ENCODE measurements around the gene TMEM63B. TPM values are rescaled to one million over a fixed set of nuclear protein-coding genes. Genes with fewer than 3 reads are reported as not detected.

TMEM63B gene
- total RNA-seq, 2 donors from 2014 or later, result 25.6 to 27.1 TPM

DNA sequence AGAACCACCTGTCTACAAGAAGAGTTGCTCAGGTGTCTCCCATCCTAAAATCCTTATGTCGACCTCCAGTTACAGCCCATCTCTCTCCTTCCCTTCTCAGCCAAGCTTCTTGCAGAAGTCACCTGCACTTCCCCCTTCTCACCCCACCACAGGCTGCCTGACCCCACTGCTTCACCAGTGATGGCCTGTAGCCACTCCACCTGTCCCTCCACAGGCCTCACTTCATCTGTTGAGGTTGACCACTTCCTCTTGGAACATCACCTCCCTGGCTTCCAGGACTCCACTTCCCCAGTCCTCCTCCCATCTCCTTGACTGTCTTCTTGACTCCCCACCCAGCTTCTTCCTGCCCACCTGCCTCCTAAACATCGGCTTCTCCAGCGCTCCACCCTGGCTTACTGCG, 25.5 kb upstream of the TMEM63B start:
- H3K9me3 ChIP-seq (ENCODE audit: control insufficient read depth, low read length, poor library complexity, severe bottlenecking), result no peaks in the 10 kb centered on the region
- ATAC-seq (no peak), DNase-seq (no peak)
- H3K27me3 Mint-ChIP-seq, result no peaks in the 10 kb centered on the region
- H3K4me3 Mint-ChIP-seq, result peak overlapping the region; percentile 5
- peaks cover 8% of the 10 kb centered on the region for H3K36me3 Mint-ChIP-seq (ENCODE audit: low read depth)
- H3K4me1 Mint-ChIP-seq, result peaks cover 34% of the 10 kb centered on the region
- H3K27ac Mint-ChIP-seq, result peak overlapping the region; percentile 85

DNA sequence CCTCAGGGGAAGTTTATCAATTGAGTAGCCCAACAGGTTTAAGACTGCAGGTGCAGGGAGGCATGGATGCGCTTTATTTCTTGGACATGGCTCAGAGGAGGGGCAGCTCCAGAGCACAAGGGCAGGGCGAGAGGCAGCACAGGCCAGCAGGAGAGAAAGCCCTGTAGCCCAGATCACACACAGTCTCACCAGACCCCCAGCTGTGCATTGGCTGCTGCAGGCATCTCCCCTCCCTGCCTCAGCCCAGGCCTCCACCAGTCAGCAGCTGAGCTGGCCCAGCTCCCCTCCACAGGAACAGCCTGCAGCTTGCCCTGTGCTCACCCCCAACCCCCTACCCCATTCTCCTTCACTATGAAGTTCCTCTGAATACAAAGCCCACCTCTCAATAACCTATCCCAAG, 24.8 kb upstream of the TMEM63B start:
- peak overlapping the region; percentile 85 for H3K27ac Mint-ChIP-seq

DNA sequence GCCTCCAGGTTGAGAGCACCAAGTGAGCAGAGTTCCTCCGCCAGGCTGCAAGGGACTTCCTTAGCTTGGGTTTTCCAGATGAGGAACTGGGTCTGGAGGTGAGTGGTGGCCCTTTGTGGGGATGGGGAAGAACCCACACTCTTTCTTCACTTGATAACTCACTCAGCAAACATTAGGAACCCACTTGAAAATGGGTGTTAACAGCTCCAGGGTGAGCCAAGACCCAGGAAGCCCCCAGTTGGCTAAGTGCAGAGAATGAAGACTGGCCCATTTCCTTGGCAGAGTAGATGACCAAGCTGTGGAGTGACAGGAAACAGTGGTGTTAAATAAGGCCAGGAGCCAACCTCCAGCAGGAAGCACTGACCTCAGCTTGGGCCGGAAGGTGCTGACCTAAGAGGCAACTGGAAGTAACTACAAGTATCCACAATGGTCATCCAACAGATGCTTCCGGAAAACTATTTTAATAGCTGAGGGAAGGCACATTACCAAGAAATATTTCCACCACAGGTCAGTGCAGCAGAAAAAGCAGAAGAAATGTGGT, 22.8 kb upstream of the TMEM63B start:
- H3K27me3 Mint-ChIP-seq, result no peaks in the 10 kb centered on the region
- no peak overlapping the region for H3K27ac Mint-ChIP-seq
- H3K4me1 Mint-ChIP-seq, result peaks cover 29% of the 10 kb centered on the region
- DNase-seq (no peak), ATAC-seq (no peak)
- no peaks in the 10 kb centered on the region for H3K9me3 ChIP-seq (ENCODE audit: control insufficient read depth, low read length, poor library complexity, severe bottlenecking)
- no peak overlapping the region for H3K4me3 Mint-ChIP-seq
- peaks cover 8% of the 10 kb centered on the region for H3K36me3 Mint-ChIP-seq (ENCODE audit: low read depth)

More for the DNA sequence above, 24.8 kb upstream of the TMEM63B start:
- no peaks in the 10 kb centered on the region for H3K9me3 ChIP-seq (ENCODE audit: control insufficient read depth, low read length, poor library complexity, severe bottlenecking)
- ATAC-seq (no peak), DNase-seq (no peak)
- Mint-ChIP-seq H3K27me3 (no peaks in the 10 kb centered on the region), H3K36me3 (ENCODE audit: low read depth) (peaks cover 8% of the 10 kb centered on the region), H3K4me3 (no peak overlapping the region), H3K4me1 (peaks cover 30% of the 10 kb centered on the region)

GRCh38 chr6:44105146-44105545, 22.2 kb upstream of the TMEM63B start:
- no peak for ATAC-seq
- H3K9me3 ChIP-seq (ENCODE audit: control insufficient read depth, low read length, poor library complexity, severe bottlenecking), result no peaks in the 10 kb centered on the region
- H3K27me3 Mint-ChIP-seq, result no peaks in the 10 kb centered on the region
- DNase-seq, result no peak
- peak overlapping the region; percentile 68 for H3K27ac Mint-ChIP-seq
- H3K36me3 Mint-ChIP-seq (ENCODE audit: low read depth), result peaks cover 7% of the 10 kb centered on the region
- H3K4me3 Mint-ChIP-seq, result no peak overlapping the region
- peaks cover 31% of the 10 kb centered on the region for H3K4me1 Mint-ChIP-seq

DNA sequence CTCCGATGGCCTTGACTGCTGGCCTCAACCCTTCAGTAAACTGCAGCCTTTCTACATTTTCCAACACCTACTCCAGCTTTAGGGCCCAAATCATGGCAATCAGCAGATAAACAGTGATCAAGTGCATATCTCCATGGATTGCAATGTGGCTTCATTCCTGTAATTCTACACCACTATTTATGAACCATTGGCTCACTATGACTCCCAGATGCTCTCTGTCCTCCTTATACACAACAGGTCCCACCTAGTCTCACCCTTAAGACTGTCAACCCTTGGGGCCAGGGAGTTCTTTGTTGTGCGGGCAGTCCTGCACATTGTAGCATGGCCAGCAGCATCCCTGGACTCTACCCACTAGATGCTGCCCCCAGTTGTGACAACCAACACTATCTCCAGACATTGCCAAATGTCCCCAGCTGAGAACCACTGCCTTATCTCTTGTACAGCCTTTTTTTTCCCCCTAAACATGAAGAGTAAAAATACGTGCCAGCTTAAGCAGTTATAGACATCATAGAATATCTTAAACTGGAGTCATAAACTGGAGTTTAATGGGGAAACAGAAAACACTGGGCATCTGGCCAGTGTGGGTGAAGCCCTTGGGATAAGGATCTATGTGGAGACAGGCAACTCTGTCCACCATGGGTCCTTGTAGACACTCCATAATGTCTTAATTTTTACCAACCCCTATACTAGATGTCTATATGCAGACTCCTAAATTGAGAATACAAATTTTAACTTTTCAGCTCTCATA, 21.2 kb upstream of the TMEM63B start:
- peaks cover 28% of the 10 kb centered on the region for H3K4me1 Mint-ChIP-seq
- no peaks in the 10 kb centered on the region for H3K27me3 Mint-ChIP-seq
- H3K4me3 Mint-ChIP-seq, result no peak overlapping the region
- no peaks in the 10 kb centered on the region for H3K9me3 ChIP-seq (ENCODE audit: control insufficient read depth, low read length, poor library complexity, severe bottlenecking)
- ATAC-seq (no peak), DNase-seq (no peak)
- H3K36me3 Mint-ChIP-seq (ENCODE audit: low read depth), result peaks cover 6% of the 10 kb centered on the region
- H3K27ac Mint-ChIP-seq, result peak overlapping the region; percentile 51

GRCh38 chr6:44107017-44107416, 20.3 kb upstream of the TMEM63B start:
- DNase-seq, result no peak
- no peak for ATAC-seq
- no peaks in the 10 kb centered on the region for H3K9me3 ChIP-seq (ENCODE audit: control insufficient read depth, low read length, poor library complexity, severe bottlenecking)
- peaks cover 33% of the 10 kb centered on the region for H3K4me1 Mint-ChIP-seq
- peaks cover 12% of the 10 kb centered on the region for H3K36me3 Mint-ChIP-seq (ENCODE audit: low read depth)
- H3K27me3 Mint-ChIP-seq, result no peaks in the 10 kb centered on the region
- H3K4me3 Mint-ChIP-seq, result no peak overlapping the region
- no peak overlapping the region for H3K27ac Mint-ChIP-seq

DNA sequence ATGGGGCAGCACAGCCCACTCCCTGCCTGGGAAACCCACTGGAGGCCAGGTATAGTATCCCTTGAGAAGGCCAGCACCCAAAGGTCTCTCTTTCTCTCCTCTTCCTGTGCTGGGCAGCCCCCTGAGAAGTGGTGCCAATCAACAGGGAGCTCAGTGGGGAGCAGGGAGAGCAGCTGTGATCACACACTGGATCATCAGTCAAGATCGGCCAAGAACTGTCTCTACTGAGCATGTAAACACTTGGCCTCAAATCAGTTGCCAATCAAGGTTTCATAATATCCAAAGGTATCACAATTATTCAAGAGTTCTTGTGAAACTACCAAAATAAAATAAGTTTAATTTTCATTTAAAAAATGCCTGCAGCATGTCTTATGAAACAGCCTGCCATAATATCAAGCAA, 18.9 kb upstream of the TMEM63B start:
- Mint-ChIP-seq H3K27me3 (no peaks in the 10 kb centered on the region), H3K4me3 (no peak overlapping the region), H3K27ac (no peak overlapping the region), H3K36me3 (ENCODE audit: low read depth) (peaks cover 10% of the 10 kb centered on the region), H3K4me1 (peaks cover 23% of the 10 kb centered on the region)
- DNase-seq (no peak), ATAC-seq (no peak)
- H3K9me3 ChIP-seq (ENCODE audit: control insufficient read depth, low read length, poor library complexity, severe bottlenecking), result no peaks in the 10 kb centered on the region

DNA sequence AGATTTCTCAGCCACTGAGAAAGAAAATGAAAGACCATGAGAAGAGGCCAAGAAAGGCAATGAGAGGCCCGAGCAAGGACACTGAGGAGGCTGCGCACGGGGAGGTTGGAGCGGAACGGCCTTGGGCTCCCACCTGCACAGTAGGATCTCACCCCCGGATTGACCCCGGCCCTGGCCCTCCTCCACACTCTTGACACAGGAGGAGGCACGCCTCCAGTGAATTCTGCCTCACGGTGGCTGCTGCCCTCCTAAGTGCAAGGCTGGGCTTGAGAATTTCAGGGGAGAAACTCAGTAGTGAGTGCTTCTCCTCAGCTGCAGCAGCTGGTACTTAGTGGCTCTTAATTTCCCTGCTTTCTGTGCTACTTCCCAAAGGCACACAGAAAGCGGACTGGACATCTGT, 18.1 kb upstream of the TMEM63B start:
- H3K9me3 ChIP-seq (ENCODE audit: control insufficient read depth, low read length, poor library complexity, severe bottlenecking), result no peaks in the 10 kb centered on the region
- Mint-ChIP-seq H3K4me1 (peaks cover 25% of the 10 kb centered on the region), H3K27ac (no peak overlapping the region), H3K36me3 (ENCODE audit: low read depth) (peaks cover 10% of the 10 kb centered on the region), H3K4me3 (no peak overlapping the region), H3K27me3 (no peaks in the 10 kb centered on the region)
- no peak for ATAC-seq
- no peak for DNase-seq

DNA sequence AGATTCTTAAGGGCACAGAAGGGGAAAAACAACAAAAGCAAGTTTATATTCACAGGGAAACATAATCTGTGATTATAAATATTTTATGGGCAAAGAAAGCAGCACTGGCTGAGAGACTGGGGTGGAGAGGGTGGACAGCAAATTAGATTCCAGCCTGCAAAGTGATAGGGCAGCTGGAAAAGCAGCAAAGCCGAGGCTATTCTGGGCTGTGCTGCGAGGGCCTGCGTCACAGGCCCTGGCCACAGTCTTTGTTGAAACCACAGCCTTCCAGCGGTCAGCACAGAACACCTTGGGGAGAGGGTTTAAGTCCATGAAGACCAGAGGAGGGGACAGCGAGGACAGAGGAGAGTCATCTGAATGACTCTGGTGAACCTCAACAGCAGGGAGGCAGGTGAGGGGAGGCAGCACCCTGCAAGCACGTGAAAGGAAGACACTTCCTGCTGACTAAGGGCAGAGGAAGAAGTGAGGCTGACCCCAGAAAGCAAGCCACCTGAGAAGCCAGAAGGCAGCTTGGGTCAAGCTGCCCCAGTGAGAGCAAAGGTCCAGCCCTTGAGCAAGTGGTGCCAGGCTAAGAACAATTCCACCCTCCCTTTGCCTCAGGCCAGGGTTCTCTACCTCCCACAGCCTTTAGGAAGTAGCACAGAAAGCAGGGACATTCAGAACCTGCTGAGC, 17.2 kb upstream of the TMEM63B start:
- ATAC-seq, result no peak
- peaks cover 25% of the 10 kb centered on the region for H3K4me1 Mint-ChIP-seq
- H3K27me3 Mint-ChIP-seq, result no peaks in the 10 kb centered on the region
- no peaks in the 10 kb centered on the region for H3K9me3 ChIP-seq (ENCODE audit: control insufficient read depth, low read length, poor library complexity, severe bottlenecking)
- no peak for DNase-seq
- H3K36me3 Mint-ChIP-seq (ENCODE audit: low read depth), result peaks cover 10% of the 10 kb centered on the region
- no peak overlapping the region for H3K4me3 Mint-ChIP-seq
- H3K27ac Mint-ChIP-seq, result peak overlapping the region; percentile 67

GRCh38 chr6:44110966-44111365, 16.4 kb upstream of the TMEM63B start:
- Mint-ChIP-seq H3K36me3 (ENCODE audit: low read depth) (peaks cover 16% of the 10 kb centered on the region), H3K4me3 (no peak overlapping the region), H3K27ac (peak overlapping the region; percentile 60), H3K27me3 (no peaks in the 10 kb centered on the region), H3K4me1 (peaks cover 31% of the 10 kb centered on the region)
- H3K9me3 ChIP-seq (ENCODE audit: control insufficient read depth, low read length, poor library complexity, severe bottlenecking), result no peaks in the 10 kb centered on the region
- DNase-seq (no peak), ATAC-seq (no peak)

DNA sequence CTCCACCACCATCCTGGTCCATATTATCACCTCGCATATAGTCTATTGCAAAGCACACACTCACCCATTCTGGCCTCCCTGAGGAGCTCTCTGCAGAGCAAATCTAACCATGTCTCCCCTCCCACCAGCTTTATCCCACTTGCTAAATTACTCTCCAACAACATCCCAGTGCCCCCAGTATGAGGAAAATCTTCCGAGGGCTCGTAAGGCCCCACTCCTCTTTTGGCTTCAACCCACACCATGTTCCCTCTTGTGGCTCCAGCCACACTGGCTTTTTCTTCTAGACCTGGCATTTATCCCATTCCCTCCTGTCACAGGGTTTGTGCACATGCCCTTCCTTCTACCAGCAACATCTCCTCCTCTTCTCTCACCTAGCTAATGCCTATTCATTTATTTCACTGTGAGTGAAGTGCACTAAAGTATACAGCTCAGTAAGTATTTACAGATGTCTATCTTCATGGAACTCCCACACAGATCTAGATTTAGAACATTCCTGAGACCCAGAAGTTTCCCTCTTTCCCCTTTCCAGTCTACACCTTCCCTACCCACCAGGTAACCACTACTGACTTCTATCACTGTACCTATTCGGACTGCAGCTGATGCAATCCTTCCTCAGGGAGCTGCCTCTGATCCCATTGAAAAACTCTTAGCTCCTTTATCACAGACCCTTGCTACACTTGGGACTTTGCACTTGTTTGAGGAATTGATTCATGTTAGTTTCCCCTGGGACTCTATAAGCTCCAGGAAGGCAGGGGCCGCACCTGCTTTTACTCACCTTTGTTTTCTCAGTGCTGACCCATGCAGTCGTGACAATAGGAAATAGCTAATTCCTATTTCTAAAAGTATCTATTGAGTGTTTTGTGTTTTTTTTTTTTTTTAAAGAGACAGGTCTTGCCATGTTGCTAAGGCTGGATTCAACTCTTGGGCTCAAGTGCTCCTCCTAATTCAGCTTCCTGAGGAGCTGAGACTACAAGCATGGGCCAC, 15.6 kb upstream of the TMEM63B start:
- peaks cover 31% of the 10 kb centered on the region for H3K4me1 Mint-ChIP-seq
- ATAC-seq, result no peak
- H3K27me3 Mint-ChIP-seq, result no peaks in the 10 kb centered on the region
- peak overlapping the region; percentile 25 for H3K4me3 Mint-ChIP-seq
- no peak for DNase-seq
- H3K9me3 ChIP-seq (ENCODE audit: control insufficient read depth, low read length, poor library complexity, severe bottlenecking), result no peaks in the 10 kb centered on the region
- H3K36me3 Mint-ChIP-seq (ENCODE audit: low read depth), result peaks cover 16% of the 10 kb centered on the region
- H3K27ac Mint-ChIP-seq, result peak overlapping the region; percentile 60

DNA sequence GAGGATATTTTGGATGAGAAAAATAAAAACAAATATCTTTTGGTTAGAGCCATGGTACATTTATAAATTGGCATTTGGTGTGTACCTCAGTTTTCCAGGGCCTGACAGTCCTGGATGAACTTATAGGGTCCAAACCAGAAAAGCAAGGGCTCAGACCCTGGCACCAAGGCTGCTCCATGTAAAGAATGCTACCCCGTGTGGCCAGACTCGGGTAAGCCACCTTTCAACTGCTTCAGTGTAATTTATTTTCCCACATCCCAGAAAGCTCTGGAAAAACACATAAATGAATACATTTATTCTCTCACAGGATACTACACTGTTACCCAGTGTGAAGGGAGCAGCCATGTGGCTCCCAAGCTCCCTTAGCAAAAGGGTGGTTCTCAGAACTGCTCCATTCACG, 13.9 kb upstream of the TMEM63B start:
- no peak overlapping the region for H3K4me3 Mint-ChIP-seq
- no peak overlapping the region for H3K27ac Mint-ChIP-seq
- H3K27me3 Mint-ChIP-seq, result no peaks in the 10 kb centered on the region
- ATAC-seq, result no peak
- DNase-seq, result no peak
- H3K4me1 Mint-ChIP-seq, result peaks cover 39% of the 10 kb centered on the region
- peaks cover 16% of the 10 kb centered on the region for H3K36me3 Mint-ChIP-seq (ENCODE audit: low read depth)
- H3K9me3 ChIP-seq (ENCODE audit: control insufficient read depth, low read length, poor library complexity, severe bottlenecking), result no peaks in the 10 kb centered on the region

GRCh38 chr6:44115866-44116265, 11.5 kb upstream of the TMEM63B start:
- H3K27ac Mint-ChIP-seq, result peak overlapping the region; percentile 85
- no peak for ATAC-seq

More at GRCh38 chr6:44115866-44116265, 11.5 kb upstream of the TMEM63B start:
- Mint-ChIP-seq H3K27me3 (no peaks in the 10 kb centered on the region), H3K36me3 (ENCODE audit: low read depth) (peaks cover 16% of the 10 kb centered on the region), H3K4me1 (peaks cover 47% of the 10 kb centered on the region), H3K4me3 (no peak overlapping the region)
- H3K9me3 ChIP-seq (ENCODE audit: control insufficient read depth, low read length, poor library complexity, severe bottlenecking), result no peaks in the 10 kb centered on the region
- DNase-seq, result no peak

Measured in T-helper 17 cell (primary cell).